ENCODE data around the gene ATXN7L3.
"Not testable (repeated sequence)": the region's sequence is repeated elsewhere in the genome, so short reads cannot be mapped to it uniquely, and the experiment has no call there.

Gene ATXN7L3, protein sequence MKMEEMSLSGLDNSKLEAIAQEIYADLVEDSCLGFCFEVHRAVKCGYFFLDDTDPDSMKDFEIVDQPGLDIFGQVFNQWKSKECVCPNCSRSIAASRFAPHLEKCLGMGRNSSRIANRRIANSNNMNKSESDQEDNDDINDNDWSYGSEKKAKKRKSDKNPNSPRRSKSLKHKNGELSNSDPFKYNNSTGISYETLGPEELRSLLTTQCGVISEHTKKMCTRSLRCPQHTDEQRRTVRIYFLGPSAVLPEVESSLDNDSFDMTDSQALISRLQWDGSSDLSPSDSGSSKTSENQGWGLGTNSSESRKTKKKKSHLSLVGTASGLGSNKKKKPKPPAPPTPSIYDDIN

DNA sequence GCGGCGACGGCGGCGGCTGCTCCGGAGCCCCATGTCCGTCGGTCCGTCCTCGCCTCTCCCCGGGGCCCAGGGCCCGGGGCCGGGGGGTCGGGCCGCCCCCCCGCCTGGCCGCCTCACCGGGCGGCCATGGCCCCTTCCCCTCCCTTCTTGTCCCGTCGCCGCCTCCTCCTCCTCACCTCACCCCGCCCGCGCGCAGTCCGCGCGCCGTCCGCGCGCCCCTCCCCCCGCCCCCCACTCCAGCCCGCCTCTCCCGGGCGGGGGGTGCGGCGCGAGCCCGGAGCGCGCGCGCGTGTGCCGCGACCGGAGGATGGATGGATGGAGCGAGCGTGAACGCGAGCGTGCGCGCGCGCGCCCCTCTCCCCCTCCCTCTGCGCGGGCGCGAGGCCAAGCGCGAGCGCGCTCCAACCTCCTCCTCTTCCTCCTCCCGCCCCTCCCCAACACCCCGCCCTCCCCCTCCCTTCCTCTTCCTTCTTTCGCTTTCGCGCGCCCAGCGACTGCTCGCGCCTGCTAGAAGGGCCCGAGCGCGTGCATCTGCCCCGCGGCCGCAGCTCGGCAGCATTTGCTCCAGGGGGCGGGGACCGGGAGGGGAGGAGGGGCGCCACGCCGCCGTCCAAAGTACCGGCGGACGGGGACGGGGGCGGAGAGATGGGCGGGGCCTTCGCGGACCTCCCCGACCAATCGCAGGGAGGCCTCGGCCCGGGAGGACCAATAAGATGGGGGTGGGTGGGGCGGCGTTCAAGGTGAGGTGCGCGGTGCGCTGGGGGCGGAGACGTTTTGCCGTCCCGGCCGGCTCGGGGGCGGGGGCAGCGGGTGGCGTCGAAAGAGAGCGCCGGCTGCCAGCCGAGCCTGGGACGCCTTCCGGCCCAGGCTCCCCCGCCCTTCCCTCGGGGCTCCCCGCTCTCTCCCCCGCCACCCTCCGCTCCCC is at the start of gene ATXN7L3:
Gene ATXN7L3 (minus strand): TSS at position 332 of the 925 bp plus-strand sequence. CDS start 1,814 bp downstream, outside the sequence.
- DNase-seq, result peak; percentile 33 to 98 (median 95)

DNA sequence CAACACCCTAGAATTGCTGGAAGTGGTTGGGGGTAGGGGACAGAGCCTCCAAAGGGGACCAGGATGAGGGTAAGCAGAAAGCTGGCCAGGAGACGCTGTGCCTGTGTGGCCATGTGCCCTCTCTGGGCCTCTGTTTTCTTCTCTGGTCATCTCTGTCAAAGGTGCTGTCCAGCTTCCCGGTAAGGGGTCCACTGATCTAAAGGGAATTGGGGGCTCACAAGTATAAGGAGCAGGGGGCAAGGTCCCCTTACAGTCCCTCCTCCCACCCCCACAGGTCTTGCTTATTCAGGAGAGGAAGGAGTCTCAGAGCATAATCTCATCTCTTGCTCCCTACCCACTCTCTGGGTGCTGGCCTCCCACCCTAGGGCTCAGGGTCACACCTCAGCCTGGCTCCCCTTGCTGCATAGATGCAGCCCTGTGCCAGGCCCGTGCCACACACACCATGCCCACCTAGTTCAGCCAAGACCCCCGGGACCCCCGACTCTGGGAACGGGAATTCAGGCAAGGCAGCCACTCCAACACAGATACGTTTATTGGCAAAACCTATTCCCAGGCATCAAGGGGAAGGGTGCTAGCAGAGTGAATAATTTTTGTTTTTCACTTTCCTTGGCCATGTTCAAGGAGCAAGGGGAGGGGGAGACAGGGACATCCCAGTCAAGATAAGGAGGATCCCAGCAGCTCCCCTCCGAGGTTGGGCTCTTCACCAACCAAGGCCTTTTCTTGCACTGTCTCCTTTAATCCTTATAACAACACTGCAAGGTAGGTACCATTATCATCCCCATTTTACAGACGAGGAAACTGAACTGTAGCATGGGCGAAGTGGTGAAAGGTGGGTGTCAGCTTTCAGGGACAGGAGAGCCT is 48.4 kb upstream of the ATXN7L3 start:
- DNase-seq, result no peak

DNA sequence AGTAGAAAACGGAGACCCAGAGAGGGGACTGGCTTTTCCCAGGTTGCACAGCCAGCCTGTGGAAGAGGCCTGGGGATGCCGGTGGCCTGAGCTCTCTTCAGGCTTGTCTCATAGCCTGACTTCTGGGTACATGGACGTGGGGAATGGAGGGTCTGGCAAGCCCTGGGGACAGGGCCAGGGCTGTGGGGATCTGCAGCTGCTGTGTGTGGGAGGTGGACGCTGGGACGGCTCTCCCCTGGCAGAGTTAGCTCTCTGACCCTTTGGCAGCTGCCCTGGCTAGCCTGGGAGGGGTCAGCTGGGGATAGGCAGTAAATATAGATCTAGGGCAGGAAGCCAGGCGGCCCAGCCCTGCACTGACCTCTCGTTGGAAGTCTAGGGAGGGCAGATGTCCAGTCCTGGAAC is 47.8 kb upstream of the ATXN7L3 start:
- no peak for DNase-seq

DNA sequence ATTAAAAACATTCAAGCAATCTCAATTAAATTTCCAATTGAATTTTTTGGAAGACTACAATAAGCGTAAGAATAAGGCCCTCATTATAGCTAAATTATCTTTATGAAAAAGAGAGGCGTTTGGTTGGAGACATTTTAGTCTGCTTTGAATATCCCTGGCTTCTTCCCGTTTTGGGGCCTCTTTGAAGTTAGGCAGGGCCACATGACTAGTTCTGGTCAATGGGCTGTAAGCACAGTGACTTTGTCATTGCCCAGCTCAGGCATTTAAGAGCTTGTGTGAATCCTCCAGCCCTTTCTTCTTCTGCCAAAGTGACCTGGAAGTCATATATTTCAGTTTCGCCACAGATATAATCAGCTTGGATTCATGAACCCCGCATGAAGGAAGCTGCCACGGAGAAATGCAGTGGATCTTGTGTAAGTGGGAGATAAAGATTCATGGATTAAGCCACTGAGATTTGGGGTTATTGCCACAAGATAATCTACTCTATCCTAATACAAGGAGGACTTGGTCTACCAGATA is 41.5 kb upstream of the ATXN7L3 start:
- DNase-seq, result peak in 2 of 58 donors; percentile 1

DNA sequence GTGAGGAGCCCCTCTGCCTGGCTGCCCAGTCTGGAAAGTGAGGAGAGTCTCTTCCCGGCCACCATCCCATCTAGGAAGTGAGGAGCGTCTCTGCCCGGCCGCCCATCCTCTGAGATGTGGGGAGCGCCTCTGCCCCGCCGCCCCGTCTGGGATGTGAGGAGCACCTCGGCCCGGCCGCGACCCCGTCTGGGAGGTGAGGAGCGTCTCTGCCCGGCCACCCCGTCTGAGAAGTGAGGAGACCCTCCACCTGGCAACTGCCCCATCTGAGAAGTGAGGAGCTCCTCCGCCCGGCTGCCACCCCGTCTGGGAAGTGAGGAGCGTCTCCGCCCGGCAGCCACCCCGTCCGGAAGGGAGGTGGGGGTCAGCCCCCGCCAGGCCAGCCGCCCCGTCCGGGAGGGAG is 38.2 kb upstream of the ATXN7L3 start:
- not testable (repeated sequence) for DNase-seq

DNA sequence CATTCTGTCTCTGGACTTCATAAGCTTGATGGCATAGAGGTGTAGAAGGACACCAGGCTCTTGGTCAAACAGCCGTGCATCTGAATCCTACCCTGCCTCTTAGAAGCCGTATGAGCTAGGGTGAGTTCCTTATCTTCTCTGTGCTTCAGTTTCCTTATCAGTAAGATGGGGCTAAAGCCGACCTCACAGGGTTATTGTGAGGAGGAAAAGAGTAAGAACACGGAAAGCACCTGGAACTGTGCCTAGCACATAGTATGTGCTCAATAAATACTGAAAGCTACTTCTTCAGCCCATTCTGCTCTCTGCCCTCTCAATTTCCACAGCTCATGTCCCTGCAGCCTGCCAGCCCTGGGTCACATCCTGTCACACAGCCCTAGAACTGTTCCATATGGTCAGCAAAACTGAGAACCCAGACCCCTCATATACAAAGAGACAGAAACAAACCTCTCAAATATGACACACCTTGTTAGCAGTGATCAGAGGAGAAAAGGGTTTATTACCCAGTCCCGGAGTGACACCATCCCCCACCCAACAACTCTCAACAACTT is 36.8 kb upstream of the ATXN7L3 start:
- DNase-seq, result no peak

DNA sequence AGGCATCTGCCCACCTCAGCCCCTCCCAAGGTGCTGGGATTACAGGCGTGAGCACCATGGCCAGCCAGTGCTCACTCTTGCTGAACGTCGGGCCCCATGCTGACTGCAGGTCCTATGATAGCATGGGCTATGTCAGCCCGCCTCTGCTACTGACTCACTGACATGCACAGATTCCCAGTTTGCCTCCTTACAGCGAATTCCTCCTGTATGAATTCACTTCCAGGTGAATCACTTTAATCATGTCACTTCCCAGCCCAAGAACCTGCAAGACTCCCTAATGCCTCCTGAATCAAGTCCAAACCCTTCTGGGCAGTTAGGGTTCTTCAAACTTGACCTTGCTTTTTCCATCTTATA is 35.9 kb upstream of the ATXN7L3 start:
- DNase-seq, result no peak

DNA sequence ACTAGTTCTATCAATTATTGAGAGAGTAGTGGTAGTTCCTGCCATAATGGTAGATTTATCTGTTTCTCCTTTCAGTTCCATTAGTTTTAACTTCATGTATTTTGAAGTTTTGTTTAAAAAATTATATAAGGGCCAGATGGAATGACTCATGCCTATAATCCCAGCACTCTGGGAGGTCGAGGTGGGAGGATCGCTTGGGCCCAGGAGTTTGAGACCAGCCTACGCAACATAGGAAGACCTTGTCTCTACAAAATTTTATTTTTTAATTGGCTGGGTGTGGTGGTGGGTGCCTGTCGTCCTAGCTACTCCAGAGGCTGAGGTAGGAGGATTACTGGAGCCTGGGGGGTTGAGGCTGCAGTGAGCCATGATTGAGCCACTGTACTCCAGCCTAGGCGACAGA is 33.9 kb upstream of the ATXN7L3 start:
- DNase-seq, result peak in 3 of 58 donors; percentile 7 to 17 (median 8)

DNA sequence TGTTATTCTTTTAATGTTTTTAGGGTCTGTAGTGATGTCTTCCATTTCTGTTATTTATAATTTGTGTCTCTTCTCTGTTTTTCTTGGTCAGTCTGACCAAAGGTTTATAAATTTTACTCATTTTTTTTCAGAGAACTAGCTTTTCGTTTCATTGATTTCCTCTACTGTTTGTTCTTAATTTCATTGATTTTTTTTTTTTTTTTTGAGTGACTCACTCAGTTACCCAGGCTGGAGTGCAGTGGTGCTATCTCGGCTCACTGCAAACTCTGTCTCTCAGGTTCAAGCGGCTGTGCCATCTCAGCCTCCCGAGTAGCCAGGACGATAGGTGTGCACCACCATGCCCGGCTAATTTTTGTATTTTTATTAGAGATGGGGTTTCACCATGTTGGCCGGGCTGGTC is 32.4 kb upstream of the ATXN7L3 start:
- no peak for DNase-seq

DNA sequence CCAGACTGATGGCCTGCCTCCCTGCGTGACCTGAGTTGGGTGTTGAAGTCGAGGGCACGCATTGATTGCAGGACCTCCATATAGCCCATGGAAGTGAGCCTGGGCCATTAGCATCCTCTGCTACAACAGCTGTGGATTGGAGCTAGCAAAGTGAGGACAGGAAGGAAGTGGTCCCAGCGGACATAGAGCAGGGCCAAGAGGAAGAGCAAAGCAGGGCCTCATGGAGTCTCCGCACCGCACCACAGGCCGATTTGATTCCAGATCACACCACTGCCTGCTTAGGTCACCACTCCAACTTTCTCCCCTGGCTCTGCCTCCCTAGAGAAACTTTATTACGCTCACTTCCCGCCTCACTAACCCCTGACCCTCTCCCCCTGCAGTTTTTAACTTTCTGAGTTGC is 30.5 kb upstream of the ATXN7L3 start:
- no peak for DNase-seq

DNA sequence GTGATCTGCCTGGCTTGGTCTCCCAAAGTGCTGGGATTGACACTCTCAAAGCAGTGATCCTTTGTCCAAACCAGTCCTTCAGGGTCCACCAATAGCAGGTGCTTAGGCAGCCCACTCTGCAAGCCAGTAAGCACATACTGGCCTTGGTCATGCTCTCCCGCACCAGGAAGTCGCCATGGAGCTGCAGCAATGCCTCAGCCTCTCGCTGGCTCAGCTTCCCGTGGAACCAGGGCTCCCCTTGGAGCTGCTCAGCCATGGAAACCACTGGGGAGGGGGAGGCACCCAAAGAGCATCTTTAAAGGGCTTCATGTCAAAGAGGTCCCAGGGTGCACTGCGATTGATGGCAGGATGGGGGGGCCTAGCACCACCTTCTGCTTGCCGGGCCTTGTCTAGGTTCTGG is 29.4 kb upstream of the ATXN7L3 start:
- DNase-seq, result no peak

DNA sequence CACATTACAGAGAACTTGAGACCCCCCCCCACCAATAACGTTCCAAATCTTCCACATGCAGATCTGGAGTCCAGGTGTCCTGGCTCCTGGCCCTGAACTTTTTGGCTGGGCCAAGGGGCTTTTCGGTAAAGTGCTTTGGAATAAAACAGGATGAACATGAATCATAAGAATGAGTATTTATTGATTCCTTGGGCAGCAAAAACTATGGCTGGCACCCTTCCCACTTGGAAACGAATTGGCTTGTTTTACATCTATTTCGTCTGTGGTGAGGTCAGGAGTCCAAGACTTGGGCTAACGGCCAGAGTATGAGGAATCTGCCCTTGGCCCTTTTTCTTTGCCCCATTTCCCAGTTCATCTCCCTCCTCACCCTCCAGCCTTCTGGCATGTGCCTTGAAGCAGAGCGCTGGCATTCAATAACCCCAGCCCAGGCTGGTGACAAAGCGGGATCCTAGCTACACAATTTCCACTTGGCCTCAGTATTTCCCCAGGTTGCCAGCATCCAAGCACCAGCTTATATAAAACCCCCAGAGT is 23.9 kb upstream of the ATXN7L3 start:
- DNase-seq, result peak in 21 of 58 donors; percentile 7 to 70 (median 20)

DNA sequence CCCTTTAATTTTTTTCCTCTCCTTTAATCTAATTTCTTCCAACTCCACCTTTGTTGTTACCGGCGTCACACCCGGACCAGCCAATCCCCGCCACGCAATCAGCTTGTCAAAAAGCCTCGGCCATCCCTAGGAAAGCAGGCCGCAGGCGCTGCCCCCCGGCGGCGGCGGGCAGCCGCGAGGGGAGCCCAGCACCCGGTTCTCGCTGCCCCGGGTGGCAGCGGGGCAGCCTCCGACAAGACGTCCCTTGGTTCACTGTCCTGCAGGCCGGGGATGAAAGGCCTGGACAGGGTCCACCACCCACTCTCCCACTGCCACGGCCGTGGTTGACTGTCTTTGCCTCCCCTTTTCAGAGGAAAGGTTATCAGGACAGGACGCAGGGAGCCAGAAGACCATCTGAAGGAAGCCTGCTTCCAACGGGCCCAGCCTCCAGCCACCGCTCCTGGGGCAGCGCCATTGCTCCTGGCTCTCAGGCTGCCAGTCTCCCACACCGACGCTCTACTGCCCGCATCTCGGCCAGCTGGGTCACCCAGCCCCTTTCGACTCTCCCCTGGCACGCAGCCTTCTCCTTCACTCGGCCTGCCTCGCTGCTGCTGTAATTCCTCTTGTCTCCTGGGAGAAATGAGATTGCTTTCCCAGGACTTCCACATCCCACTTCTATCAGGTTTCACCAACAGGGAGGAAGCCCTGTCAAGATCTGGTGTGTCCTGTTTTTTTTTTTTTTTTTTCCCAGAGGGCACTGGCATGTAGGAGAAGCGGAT is 22.6 kb upstream of the ATXN7L3 start:
- peak; percentile 40 to 93 (median 81) for DNase-seq

DNA sequence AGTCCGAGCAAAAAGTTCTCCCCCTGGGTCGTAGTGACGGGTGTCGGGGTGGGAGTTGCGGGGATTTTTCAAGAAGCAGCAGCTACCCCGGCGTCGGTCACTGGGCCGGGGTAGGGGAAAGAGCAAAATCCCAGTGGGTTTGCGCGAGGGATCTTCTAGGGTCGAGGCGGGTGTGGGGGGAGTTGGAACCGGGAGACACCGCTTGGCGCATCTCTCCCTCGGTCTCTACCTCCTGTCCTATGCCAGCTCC is 22.1 kb upstream of the ATXN7L3 start:
- peak in 6 of 58 donors; percentile 55 to 77 (median 64) for DNase-seq

DNA sequence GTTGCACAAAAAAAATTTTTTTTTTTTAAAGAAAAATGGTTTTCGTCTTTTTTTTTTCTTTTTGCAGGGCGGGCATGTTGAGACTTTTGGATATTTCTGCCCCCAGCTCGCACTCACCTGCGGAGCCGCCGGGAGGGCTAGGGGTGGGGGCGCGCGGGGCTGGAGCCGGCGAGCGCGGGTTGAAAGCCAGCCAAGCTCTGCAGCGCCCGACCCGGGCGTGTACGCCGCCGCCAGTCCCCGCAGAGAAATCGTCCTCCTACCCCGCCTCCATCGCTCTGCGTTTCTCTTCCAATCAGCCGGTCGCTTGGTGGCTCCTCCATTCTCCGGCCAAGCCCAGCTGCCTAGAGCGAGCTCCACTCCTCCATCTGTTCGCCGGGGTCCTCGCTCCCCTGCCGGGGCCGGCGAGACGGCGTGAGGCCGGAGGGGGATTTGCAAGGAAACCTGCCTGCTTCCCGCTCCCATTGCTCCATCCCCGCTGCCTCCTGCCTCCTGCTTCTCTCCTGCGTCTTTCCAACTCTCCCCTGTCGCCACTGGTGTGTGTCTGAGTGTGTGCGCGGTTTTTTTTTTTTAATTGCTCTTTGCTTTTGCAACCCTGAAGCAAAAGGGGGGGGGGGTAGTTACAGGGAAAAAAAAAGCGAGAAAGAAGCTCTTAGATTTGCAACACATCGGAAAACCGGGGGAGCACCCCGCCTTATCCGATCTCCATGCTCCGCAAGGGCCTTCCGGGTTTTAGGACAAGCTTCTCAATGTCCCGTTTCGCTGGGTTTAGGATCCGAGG is 21.6 kb upstream of the ATXN7L3 start:
- DNase-seq, result peak in 56 of 58 donors; percentile 15 to 88 (median 70)

DNA sequence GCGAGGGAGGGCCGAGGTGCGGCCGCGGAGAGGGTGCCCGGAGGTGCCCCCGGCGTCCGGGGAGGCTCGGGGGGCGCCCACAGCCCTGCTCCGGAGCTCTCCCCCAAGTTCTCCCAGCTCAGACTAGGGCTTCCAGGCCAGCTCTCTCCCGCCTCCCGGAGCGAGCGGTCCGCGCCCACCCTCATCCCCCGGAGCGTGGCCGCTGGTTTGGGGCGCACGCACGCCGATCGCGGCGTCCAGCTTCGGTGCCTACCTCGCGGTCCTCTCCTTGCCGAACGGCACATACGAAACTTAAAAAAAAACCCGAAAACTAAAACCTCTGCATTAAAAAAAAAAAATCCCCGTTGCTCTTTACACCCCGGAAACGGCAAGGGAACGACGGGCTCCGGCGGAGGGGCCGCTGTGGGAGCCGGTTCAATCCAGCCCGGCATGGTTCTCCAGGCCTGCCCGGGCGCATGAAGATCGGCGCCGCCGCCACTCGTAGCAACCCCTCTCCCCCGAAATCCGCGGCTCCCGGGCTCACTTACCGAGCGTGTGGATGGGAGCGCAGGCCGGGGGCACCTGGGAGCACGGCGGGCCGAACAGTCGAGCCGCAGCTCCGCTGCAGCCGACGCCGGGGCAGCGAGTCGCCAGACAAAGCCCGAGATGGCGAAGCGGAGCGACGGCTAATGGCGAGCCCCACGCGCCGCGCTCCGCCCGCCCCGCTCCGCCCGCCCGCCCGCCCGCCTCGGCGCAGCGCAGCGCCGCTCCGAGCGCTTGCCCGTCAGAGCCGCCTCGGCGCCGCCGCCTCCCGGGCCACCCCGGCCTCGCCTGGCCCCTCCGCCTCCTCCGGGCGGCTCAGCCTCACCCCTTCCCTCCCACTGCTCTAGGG is 20.8 kb upstream of the ATXN7L3 start:
- peak in 37 of 58 donors; percentile 30 to 73 (median 59) for DNase-seq

DNA sequence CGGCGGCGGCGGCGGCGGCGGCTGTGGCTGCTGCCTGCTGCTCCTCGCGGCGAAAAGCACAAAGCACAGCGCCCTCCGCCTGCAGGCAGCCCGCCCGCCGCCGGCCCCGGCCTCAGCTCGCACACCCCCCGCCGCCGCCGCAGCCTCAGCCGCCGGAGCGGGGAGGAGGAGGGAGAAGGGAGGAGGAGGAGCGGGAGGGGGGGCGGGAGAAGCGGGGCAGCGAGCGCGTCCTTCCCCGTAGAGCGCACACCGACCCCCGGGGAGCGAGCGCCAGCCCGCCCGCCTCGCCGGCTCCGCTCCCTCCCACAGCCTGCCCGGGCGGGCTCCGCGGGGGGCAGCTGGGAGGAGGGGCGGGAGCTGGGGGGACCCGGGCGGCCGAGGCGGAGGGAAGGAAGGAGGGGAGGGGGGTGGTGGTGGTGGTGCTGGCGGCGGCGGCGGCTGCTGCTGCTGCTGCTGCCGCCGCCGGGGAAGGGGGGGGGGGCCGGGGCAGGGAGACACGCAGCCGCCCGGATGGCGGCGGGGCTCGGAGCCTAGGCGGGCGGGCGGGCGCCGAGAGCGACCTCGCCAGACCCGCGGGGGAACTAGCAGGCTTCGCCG is 20.0 kb upstream of the ATXN7L3 start, which contains the start of gene UBTF:
Gene UBTF (minus strand): TSS at position 60 of the 597 bp plus-strand sequence. CDS start 1,446 bp downstream, outside the sequence.
- peak in 51 of 58 donors; percentile 36 to 86 (median 71) for DNase-seq
